MCF 10A (cell line): ENCODE results near the gene WWC2. TPM values are rescaled to one million over a fixed set of nuclear protein-coding genes. Genes with fewer than 3 reads are reported as not detected.
A peak's percentile ranks its signal among the peaks of the same experiment; 100 is the strongest.

Source experiments
- BruUV-seq: library from RNA; stranded (reverse); fragments of 400-500 nt; replicated peaks from 2 replicates; lab custom pipeline; 2021; lab: Mats Ljungman, UMichigan
- CTCF ChIA-PET: fragments of 300-600 bp; sonication (Branson Sonifier 250); formaldehyde crosslinking; extraction: SDS; loops from one replicate; lab custom pipeline; 2021; ENCODE audit warnings: antibody characterized with exemption, inconsistent platforms; lab: Yijun Ruan, JAX
- POLR2A ChIA-PET: fragments of 300-600, 350-650 bp; sonication (Branson Sonifier 250); formaldehyde crosslinking; extraction: SDS; loops from one replicate; lab custom pipeline; 2020; ENCODE audit warnings: antibody characterized with exemption, inconsistent platforms; lab: Yijun Ruan, JAX
- DNase-seq: peaks from one replicate; pipeline ENCODE4 v3.0.0-alpha.2; 2018; ENCODE audit not compliant: unreplicated experiment
- H3K27ac Mint-ChIP-seq: one replicate; pipeline ENCODE4 v1.8.0; 2022; ENCODE audit warnings: mild to moderate bottlenecking, low read depth, mixed read lengths; ENCODE audit not compliant: unreplicated experiment
- H3K27me3 Mint-ChIP-seq: one replicate; pipeline ENCODE4 v1.8.0; 2022; ENCODE audit warnings: mixed read lengths; ENCODE audit not compliant: insufficient read depth, unreplicated experiment
- H3K36me3 Mint-ChIP-seq: one replicate; pipeline ENCODE4 v1.8.0; 2022; ENCODE audit warnings: mild to moderate bottlenecking, moderate library complexity, mixed read lengths; ENCODE audit not compliant: insufficient read depth, unreplicated experiment
- H3K4me1 Mint-ChIP-seq: one replicate; pipeline ENCODE4 v1.8.0; 2022; ENCODE audit warnings: mixed read lengths; ENCODE audit not compliant: insufficient read depth, unreplicated experiment
- H3K4me3 Mint-ChIP-seq: one replicate; pipeline ENCODE4 v1.8.0; 2022; ENCODE audit warnings: mild to moderate bottlenecking, moderate library complexity, mixed read lengths; ENCODE audit not compliant: unreplicated experiment
- H3K9me3 Mint-ChIP-seq: one replicate; pipeline ENCODE4 v1.8.0; 2022; ENCODE audit warnings: mixed read lengths; ENCODE audit not compliant: unreplicated experiment
- intact Hi-C: fragments of 100-400 bp; cut with micrococcal nuclease; formaldehyde crosslinking; loops from 2 replicates; pipeline ENCODE4 v1.14.1; 2022
- total RNA-seq: library from RNA; stranded (reverse); gene quantifications from 2 replicates; pipeline ENCODE4 v1.2.3, GENCODE V29; 2022
- TF ChIP-seq, protein P1 (sequence below): fragments of 200-600 bp; IDR thresholded peaks from one replicate; pipeline ENCODE4 v1.8.0; 2022; ENCODE audit warnings: antibody characterized with exemption, mild to moderate bottlenecking; ENCODE audit not compliant: unreplicated experiment

WWC2 gene
- total RNA-seq, 1 experiment from 2014 or later, result 42.4 TPM

DNA sequence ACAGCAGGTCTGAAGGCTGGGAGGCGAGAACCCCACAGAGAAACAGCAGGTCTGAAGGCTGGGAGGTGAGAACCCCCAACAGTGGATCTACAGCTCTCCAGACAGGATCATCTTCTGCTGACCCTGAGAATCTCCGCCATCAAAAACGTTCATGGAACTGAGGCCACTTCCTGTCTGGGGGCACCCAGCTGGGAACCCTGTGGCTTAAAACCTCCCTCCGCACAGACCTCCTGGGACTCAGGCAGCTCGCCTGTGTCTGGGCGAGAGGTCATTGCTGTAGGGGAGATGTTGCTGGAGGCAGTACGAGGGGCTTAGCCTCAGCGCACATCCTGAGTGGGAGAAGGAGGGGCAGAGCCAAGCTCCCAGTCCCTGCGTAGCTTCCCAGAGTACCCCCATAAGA, 238.3 kb downstream of the WWC2 start:
- H3K4me1 Mint-ChIP-seq, result peaks cover 15% of the 10 kb centered on the region
- POLR2A ChIA-PET, result no interaction called here
- no TSS peak for BruUV-seq
- CTCF ChIA-PET, result interaction anchor here (1.4 kb wide), 1 partner anchor 76 kb away, joined by 3 read pairs; no protein-coding TSS in a partner anchor
- intact Hi-C loops, result no loop called here
- TF ChIP-seq, protein P1, sequence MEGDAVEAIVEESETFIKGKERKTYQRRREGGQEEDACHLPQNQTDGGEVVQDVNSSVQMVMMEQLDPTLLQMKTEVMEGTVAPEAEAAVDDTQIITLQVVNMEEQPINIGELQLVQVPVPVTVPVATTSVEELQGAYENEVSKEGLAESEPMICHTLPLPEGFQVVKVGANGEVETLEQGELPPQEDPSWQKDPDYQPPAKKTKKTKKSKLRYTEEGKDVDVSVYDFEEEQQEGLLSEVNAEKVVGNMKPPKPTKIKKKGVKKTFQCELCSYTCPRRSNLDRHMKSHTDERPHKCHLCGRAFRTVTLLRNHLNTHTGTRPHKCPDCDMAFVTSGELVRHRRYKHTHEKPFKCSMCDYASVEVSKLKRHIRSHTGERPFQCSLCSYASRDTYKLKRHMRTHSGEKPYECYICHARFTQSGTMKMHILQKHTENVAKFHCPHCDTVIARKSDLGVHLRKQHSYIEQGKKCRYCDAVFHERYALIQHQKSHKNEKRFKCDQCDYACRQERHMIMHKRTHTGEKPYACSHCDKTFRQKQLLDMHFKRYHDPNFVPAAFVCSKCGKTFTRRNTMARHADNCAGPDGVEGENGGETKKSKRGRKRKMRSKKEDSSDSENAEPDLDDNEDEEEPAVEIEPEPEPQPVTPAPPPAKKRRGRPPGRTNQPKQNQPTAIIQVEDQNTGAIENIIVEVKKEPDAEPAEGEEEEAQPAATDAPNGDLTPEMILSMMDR, result no peak
- H3K4me3 Mint-ChIP-seq, result no peak overlapping the region
- H3K27ac Mint-ChIP-seq, result no peak overlapping the region
- no peaks in the 10 kb centered on the region for H3K9me3 Mint-ChIP-seq
- no peaks in the 10 kb centered on the region for H3K27me3 Mint-ChIP-seq
- no peak for DNase-seq
- no peaks in the 10 kb centered on the region for H3K36me3 Mint-ChIP-seq

DNA sequence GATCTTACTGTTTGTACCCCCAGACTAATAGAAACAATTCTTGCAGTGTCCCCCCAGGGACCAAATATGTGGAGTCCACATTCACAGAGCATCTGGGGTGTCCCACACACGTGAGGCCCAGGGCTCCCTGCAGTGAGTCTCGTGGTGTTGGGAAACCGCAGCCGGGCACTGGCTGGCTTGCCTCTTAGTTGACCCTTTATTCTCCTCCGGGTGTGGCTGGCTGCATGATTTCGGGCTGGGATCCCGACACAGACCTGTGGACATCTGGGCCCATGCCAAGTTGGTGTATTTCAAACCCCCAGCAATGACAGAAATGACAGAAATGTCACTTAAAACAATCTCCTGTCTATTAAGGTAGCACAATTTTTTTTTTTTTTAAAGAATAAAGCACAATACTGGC, 238.8 kb downstream of the WWC2 start:
- CTCF ChIA-PET, result interaction anchor here (0.9 to 1.4 kb wide), 2 partner anchors 9 to 76 kb away, joined by 3 to 4 read pairs; no protein-coding TSS in a partner anchor
- TF ChIP-seq, protein P1, result no peak
- Mint-ChIP-seq H3K4me3 (no peak overlapping the region), H3K9me3 (no peaks in the 10 kb centered on the region), H3K36me3 (no peaks in the 10 kb centered on the region), H3K27me3 (no peaks in the 10 kb centered on the region), H3K27ac (peak overlapping the region; percentile 54), H3K4me1 (peaks cover 15% of the 10 kb centered on the region)
- BruUV-seq, result no TSS peak
- POLR2A ChIA-PET, result interaction anchor here (1.2 kb wide), 1 partner anchor 24 kb away, joined by 3 read pairs; no protein-coding TSS in a partner anchor
- peak; percentile 38 for DNase-seq
- intact Hi-C loops, result no loop called here

DNA sequence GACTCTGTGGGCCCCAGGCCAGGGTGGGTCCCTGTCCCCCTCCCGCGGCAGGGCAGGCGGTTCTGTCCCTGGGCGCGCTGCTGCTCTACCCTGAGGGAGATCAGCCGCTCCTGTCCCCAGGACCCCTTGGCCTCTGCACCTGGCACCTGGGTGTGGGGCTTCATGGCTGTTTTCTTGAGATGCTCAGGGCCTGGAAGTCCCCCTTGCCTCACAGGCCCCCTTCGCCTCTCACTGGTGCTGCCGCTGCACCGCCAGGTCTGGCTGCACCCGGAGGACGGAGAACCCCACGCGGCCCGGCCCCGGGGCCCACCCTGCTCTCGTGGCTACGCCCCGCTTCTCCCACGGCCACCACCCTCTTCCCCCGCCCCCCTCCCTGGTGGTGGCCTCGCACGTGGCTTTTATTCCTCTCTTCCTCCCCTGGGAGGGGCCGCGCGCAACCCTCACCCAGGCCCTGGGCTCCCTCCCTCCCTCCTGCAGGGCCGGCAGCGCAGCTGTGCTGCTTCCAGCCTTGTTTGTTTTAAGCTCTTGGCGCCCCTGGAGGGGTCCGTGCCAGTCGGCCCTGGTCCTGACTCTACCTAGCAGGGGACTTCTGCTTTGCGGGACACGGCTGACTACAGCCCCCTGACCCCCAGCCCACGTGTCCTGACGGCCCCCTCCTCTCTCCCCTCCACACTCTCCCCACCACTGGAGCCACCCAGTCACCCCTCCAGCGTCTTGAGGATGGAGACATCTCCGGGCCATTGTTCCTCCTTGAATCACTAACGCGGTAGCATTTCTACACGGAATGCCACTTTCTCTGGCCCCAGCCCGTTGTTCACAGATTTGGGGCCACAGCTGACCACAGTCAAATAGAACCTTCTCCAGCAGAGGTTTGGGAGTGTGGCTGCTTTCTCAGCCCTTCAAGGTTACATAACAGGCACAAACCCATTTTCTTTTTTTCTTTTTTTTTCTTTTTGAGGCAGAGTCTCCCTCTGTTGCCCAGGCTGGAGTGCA, 243.8 kb downstream of the WWC2 start:
- DNase-seq, result no peak
- H3K9me3 Mint-ChIP-seq, result no peaks in the 10 kb centered on the region
- no peaks in the 10 kb centered on the region for H3K27me3 Mint-ChIP-seq
- no peaks in the 10 kb centered on the region for H3K4me1 Mint-ChIP-seq
- H3K27ac Mint-ChIP-seq, result no peak overlapping the region
- no peak overlapping the region for H3K4me3 Mint-ChIP-seq
- H3K36me3 Mint-ChIP-seq, result no peaks in the 10 kb centered on the region
- TF ChIP-seq, protein P1, result no peak
- intact Hi-C loops, result no loop called here
- CTCF ChIA-PET, result no interaction called here
- POLR2A ChIA-PET, result no interaction called here
- BruUV-seq, result no TSS peak

DNA sequence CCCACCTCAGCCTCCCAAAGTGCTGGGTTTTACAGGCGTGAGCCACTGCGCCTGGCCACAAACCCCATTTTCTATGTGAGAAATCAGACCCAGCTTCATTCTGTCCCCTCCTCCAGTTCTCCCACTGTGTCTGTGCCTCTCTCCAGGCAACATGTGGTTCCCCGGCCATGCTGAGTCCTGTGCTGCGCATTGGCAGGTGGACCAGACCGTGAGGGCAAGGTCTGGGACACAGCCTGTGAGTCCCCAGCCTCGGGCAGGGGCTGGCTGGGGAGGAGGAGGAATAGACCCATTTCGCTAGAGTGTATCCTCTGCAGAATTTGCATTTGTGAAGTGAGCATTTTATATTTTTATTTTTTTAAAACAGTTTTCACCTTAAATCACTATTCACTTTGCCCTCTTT, 244.7 kb downstream of the WWC2 start:
- Mint-ChIP-seq H3K4me3 (no peak overlapping the region), H3K9me3 (no peaks in the 10 kb centered on the region), H3K27me3 (no peaks in the 10 kb centered on the region), H3K27ac (no peak overlapping the region), H3K36me3 (no peaks in the 10 kb centered on the region), H3K4me1 (no peaks in the 10 kb centered on the region)
- CTCF ChIA-PET, result interaction anchor here (0.6 kb wide), 1 partner anchor 149 kb away, joined by 3 read pairs; no protein-coding TSS in a partner anchor
- DNase-seq, result no peak
- TF ChIP-seq, protein P1, result no peak
- intact Hi-C loops, result no loop called here
- BruUV-seq, result no TSS peak
- POLR2A ChIA-PET, result no interaction called here
